Muscle of back (tissue), 13 donors: Measurements from ENCODE around the gene GMDS. TPM values are rescaled to one million over a fixed set of nuclear protein-coding genes. Genes with fewer than 3 reads are reported as not detected.

Experiments
- DNase-seq, 3 donors: peaks; one replicate each; pipeline versions ENCODE4 v3.0.0 to v3.0.0-alpha.2; 2013
- long read RNA-seq, 9 donors: transcript quantifications; one replicate each; lab custom pipeline, GENCODE V29; 2026
- polyA plus RNA-seq, 10 donors: library from polyadenylated mRNA; unstranded; fragments of 120-200 nt; gene quantifications; one replicate each; pipeline ENCODE4 v1.2.1, GENCODE V29; 2013; ENCODE audit not compliant: insufficient read length in 10 of 10

Gene GMDS
- polyA plus RNA-seq = 10 to 100 TPM in 8 of 10 donors, 1 to 10 TPM in 2; 9.6 to 17.5 (median 11.0) TPM
- long read RNA-seq, donor 1, partial matches to known transcripts = 0 of 3 reads
- long read RNA-seq, donor 1, other reads (novel, unspliced or antisense) = 0 of 3 reads
- long read RNA-seq, donor 2, partial matches to known transcripts = 0 of 3 reads
- long read RNA-seq, donor 2, other reads (novel, unspliced or antisense) = 0 of 3 reads
- long read RNA-seq, donor 3 = 0 reads
- long read RNA-seq, donor 4, partial matches to known transcripts = 0 of 2 reads
- long read RNA-seq, donor 4, other reads (novel, unspliced or antisense) = 0 of 2 reads
- long read RNA-seq, donor 5, partial matches to known transcripts = 0 of 5 reads
- long read RNA-seq, donor 5, other reads (novel, unspliced or antisense) = 0 of 5 reads
- long read RNA-seq, donor 6, transcript GMDS-202 (11 exons, 1,752 nt) = major isoform, 7 of 7 reads
- long read RNA-seq, donor 6, partial matches to known transcripts = 0 of 7 reads
- long read RNA-seq, donor 6, other reads (novel, unspliced or antisense) = 0 of 7 reads
- long read RNA-seq, donor 7, partial matches to known transcripts = 0 of 3 reads
- long read RNA-seq, donor 7, other reads (novel, unspliced or antisense) = 0 of 3 reads
- long read RNA-seq, donor 8, partial matches to known transcripts = 0 of 2 reads
- long read RNA-seq, donor 8, other reads (novel, unspliced or antisense) = 0 of 2 reads
- long read RNA-seq, donor 9 = 0 reads

DNA sequence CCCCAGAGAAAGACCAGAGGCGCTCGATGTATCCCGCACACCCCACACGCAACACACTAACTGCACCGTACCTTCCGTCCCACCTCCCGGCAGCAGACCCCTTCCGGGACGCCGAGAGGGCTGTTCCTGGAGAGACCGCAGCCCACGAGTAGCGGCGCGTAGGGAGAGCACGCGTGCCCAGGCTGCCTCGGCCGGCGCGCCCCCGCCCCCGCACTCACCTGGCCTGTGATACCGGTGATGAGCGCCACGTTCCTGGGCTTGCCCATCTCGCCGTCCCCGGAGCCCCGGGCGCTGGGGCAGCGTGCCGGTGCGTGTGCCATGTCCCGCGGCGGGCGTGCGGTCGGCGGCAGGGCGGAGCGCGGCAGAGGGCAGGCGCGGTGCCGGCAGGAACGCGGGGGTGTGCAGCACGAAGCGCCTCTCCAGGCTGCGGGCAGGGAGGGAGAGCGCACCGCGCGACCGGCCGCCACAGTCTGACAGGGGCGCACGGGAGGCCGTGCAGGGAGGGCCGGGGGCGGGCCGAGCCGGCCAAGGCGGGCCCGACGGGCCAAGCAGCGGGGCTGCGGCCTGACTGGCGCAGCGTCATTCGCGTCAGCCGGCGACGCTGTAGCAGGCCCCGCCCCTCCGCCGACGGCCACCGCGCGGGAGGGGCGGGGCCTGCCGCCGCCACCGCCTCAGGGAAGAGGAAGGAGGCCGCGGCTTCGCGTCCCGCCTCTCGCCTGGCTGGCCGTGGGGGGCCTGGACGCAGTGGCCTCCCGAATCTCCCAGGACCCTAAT, at the start of gene GMDS:
Gene GMDS (minus strand): TSS at position 503 of the 774 bp plus-strand sequence.
- DNase-seq = peak; percentile 90 to 96 (median 93)

DNA sequence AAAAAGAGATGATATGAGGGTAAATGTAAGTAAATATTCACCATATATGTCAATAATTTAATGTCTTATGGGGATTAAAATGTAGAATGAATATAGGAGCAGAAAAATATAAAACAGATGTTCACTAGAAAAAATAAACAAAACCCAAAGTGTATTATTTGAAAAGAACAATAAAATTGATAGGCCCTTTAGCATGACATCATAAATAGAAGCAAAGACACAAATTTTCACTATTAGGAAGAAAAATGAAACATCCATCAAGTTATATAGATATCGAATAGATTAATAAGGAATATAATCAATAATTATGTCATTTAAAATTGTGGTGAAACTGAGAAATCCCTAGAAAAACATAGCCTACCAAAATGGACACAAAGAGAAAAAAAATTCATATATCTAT, 40.1 kb upstream of the GMDS start:
- DNase-seq = no peak

DNA sequence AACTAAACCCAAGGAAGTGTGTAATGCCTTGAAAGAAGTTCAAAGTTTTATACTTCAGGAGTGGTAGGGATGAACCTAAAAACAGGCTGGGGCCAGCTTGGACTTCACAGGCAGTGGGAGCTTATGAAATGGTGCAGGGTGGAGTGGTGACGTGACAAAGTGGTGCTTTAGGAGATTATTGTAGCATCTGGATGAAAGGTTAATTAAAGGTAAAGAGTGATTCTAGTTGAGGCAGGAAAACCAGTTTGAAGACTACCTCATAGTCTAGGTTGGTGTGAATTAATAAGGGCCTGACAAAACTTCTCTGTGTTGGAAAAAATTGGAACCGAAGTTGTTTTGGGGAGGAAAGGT, 30.5 kb upstream of the GMDS start:
- DNase-seq = no peak

DNA sequence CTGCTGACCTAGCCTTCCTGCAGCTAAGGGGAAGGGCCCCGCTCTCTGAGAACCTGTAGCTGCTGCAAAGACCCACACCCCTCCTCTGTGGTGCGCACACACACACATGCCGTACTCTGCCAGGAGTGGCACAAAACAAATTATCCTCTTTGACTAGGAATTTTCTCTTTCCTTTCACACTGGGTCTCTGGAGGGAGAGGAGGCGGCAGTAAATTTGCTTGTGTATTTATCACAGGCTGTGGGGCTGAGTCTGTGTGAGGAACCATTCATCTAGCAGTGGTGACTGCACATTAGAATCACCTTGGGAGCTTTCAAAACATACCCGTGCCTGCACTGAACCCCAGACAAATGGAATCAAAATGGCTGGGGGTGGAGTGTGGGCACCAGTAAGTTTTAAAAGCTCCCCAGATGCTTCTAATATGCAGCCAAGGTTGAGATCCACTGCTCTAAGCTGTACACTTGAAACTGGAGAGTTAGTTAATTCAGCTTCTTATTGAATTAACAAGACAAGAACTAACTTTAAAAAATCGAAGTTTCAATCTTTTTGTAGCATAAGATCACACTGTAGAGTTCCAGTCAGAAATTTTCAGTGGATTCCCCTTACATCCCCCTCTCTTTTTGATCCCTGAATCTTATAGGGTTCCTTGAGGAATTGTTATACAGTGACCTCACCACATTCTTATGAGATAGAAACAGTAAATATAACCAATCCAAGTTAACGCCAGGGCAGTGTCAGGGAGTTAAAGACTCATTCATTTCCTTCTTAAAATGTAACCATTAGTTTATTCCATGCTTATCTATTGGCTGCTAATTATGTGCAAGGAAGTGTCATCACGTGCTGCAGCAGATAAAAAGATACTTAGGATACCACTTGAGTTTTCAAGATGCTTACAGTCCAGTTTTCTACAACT, 29.8 kb upstream of the GMDS start:
- peak; percentile 21 to 78 (median 48) for DNase-seq

DNA sequence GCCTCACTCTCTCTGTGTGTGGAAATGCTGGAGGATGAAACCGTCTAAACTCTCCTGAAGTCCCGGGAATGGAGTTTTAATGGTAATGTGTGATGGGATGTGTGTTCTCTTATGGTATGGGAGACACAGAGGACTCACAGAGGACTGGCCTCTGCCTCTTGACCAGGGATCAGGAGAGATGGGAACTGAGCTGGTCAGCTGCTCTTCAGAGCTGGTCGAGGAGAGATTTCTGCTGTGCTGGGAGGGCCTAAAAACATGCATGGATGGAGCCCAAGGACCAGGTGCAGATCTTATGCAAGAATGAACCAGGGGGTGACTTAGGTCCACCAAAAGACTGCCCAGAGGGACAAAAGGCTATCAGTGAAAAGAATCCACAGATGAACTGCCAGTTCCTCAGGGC, 27.3 kb upstream of the GMDS start:
- DNase-seq = no peak

DNA sequence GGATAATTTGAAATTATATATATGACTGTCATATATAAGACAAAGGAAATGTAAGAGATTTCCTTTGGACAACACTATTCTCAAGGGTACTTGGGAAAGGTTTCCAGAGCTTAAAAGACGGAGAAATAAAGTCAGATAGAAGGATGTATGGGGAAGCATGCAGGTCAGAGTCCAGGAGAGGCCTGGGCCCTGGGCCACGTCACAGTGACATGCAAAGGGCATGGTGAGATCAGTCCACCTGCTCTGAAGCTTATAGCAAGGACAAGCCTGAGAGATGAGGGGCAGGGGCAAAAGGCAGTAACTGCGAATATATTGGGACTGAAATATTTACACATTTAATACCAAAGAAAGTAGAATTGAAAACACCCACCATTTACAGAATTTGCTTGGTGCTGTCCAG, 24.6 kb upstream of the GMDS start:
- no peak for DNase-seq

DNA sequence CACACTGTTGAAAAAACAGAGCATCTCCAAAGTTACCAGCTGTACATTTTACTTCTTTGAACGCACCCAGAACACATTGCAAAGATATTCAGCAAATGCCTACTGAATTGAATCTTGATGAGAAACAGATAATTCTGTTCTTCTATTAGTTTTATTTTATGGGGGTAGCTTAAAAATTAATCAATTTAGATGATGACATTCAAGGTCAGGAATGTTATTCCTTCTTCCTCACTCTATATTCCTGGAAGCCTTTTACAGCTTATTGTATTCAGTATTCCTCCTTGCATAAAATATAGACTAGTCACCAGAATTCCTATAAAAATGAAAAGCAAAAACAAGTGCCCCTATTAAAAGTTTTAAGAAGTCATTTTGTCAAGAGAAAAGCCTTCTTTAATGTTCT, 21.4 kb upstream of the GMDS start:
- no peak for DNase-seq

DNA sequence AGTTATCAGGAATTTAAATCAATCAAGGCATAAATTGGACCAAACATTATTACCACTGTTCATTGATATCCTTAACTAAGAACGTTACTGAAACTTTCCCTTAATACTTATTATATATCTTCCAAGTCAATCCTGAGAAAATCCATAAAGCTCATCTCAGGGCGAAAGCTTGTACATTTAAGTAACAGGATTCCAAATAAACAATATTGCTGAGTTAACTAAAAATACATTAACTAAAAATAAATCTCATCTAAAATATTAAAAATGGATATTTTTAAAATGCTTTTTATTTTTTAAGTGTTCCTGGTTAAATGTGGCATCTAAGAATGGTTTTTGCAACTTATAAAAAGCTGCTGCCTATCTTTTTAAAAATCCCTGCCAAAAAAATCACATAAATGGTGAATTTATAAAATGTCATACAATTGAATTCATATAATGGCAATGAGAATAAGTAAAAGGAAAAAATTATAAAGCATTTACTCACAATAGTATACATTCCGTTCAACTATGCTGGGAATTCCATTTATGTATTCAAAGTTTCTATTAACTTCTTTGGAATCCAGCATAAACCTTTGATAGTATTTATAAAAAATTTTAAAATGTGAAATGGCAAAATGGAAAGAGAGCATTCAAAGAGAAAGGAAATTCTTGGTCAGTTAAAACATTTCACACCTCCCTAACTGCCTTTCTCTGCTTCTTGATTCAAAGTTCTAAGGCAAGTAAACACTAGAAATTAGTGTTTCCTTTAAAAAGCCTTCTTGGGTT, 20.8 kb upstream of the GMDS start:
- DNase-seq = peak in 1 of 3 donors; percentile 26

DNA sequence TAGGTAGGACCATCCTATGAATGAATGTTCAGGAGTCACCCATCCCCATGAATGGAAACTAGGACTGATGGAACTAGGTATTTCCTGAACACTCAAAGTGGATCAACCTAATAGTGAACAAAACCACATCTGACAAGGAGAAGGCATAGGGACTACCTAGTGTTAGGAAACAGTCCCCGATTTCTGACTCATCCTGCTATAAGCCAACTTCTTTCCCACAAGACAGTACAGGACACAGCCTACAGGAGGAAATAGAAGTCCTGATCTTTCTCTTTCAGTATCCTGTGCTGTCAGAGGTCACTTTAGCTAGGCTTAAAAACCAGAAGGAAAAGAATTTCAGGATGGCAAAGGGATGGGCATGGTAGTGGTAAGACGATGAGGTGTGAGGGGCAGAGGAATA, 19.5 kb upstream of the GMDS start:
- DNase-seq = no peak

DNA sequence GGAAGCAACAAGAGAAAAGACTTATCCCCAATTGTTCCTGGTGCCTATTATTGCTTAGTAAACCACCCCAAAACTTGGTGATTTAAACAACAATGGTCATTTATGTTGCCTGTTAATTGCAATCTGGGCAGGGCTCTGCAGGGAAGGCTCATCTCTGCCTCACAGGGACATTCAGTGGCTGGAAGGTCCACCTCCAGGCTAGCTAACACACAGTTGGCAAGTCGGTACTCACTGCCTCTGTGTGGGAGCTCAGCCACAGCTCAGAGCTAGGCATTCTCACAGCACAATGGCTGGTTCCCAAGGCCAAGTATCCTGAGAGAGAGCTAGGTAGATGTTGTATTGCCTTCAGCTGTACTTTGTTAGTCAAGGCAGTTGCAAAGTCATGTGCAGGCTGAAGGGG, 18.5 kb upstream of the GMDS start:
- no peak for DNase-seq

DNA sequence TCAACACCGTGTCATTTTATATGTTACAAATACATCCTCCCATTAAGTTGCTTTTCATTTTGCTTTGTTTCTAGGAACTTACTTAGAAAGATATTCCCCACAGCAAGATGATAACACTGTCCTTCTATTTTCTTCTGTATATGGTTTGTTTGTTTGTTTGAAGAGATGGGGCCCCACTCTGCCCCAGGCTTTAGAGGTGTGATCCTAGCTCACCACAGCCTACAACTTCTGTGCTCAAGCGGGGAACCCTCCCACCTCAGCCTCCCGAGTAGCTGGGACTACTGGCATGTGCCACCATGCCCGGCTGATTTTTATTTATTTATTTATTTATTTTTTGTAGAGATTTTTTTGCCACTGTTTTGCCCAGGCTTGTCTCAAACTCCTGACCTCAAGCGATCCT, 14.2 kb upstream of the GMDS start:
- DNase-seq = no peak

DNA sequence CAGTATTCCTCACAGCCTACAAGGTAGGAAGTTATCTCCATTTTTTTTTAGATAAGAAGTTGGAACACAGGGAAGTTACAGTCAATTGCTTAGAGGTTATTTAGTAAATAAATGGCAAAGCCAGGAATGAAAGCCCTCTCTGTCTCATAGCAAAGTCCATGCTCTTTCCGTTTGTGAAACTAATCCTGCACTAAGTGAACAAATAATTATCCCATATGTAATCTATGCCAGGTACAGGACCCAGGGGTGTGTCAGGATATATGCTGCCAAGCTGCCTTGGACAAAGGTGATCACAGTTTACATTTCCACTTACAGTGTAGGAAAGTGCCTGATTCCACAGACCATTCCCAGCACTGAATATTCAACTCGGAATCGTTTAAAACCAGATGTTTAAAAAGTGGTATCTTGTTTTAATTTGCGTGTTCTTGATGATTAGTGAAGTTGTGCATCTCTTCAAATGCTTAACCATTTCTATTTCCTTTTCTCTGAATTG, 13.6 kb upstream of the GMDS start:
- DNase-seq = no peak

DNA sequence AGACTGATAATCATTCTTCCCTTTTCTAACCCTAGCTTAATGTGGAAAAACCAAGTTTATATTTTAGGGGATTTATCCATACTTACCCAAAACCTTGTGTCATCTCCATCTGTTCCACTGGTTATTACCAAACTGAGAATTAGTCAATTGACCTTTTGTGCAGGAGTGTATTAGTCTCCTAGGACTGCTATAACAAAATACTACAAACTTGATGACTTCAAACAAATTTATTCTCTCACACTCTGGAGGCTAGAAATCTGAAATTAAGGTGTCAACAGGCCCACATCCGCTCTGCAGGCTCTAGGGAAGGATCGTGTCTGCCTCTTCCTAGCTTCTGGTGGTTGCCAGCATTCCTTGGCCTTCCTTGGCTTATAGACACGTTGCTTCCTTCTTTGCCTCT, 12.7 kb upstream of the GMDS start:
- DNase-seq = no peak

DNA sequence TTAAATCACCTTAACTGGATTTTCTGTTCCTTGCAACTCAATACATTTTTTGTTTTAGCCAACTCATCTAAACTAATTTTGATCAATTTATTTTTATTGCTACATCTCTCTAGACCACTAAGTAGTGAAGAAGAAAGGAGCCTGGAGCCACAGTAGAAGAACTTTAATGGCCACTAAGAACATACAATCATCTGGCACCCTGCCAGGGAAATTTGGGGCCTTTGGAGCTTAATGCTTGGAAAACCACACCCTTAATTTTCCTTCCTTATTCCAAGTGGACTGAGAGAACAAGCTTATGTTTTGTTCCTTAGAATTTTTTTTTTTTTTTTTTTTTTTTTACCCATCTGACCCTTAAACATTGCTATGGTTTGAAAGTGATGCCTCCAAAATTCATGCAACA, 12.0 kb upstream of the GMDS start:
- DNase-seq = no peak

DNA sequence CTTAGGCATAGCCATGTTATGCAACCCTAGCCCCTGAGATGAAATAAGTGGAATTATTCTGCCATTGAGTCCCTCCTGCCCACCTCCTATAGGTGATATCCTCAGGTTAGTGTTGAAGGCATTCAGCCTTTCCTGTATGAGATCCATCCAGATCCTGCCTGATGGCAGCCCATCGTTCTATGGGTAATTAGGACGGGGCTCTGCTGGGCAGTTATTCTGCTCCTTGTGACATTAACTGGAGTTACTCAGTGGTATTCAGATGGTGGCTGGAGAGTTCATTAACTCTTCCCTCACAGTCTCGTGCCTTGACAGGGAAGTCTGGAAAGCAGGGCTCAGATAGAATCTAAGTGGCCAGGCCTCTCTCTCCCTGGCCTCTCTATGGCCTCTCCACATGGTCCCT, 9.3 kb upstream of the GMDS start:
- DNase-seq = no peak

DNA sequence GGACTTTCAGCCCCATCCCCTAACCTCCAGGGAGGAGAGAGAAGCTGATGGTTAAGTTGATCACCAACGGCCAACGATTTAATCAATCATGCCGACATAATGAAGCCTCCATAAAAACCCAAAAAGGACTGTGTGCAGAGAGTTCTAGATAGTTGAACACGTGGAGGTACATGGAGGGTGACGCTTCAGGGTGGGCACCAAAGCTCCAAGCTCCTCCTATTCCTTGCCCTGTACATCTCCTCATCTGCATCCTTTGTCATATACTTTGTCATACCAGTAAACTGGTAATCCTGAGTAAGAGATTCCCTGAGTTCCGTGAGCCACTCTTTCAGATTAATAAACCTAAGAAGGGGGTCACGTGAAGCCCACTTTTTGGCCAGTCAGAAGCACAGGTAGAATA, 3.7 kb upstream of the GMDS start:
- DNase-seq = no peak

DNA sequence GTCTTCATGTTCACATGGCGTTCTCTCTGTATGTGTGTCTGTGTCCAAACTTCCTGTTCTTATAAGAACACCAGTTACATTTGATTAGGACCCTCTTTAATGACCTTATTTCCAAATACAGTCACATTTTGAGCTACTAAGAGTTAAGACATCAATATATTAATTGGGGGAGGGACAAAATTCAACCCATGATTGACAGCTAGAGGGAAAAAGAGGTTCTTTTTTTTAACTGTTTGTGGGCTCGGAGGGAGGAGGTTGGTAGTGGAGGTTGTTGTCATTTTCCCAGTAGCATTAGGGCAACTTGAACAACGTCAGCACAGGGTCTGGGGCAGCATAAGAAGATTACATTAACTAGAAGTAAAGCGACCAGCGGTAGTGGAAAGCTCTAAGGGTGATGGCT, 2.3 kb upstream of the GMDS start:
- DNase-seq = no peak

DNA sequence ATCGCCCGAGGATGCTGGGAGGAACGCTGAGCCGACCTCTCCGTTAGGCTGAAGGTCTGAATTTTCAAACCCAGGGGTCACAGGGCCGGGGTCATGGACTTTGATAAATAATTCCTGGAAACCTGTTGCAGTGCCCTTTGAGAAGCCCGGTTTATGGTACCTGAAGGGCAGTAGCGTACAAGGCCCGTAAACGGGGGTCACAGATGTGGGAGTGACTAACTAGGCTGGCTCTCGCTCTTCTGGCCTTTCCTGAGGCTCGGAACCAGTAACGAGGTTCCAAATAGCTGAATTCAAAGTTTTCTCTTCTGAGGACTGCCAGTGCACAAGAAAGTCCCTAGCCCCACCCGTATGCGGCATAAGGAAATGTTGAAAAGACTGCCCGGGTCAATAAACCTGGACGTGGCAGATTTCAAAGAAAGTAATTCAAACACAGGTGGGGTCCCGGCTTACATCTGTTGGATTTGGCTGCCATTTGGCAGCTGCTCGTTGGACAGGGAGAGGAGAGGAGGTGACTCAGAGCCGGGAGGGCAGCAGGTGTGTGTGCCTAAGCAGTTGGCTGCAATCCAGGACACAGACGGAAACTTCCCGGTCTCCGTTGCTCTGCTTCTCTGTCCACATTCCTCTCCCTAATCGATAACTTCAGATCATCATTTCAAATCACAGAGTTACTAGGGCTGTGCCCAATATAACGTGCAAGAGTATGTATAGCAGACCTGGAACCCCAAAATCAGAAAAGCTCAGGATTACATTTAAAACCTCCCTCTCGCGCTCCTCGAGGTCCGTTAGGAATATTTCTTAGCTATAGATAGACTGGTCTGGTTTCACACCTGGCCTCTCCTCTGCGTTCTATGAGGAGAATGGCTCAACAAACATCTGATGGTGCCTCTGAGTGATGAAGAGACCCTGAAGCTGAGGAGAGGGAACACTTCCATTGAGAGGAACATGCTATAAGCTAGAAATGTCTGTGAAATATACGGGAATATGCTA, 765 bp upstream of the GMDS start:
- DNase-seq = peak; percentile 42 to 77 (median 61)
